K562 (cell line): ENCODE measurements around the gene HNF4A. TPM values are rescaled to one million over a fixed set of nuclear protein-coding genes. Genes with fewer than 3 reads are reported as not detected.

Experiments used
- BRF1 ChIP-seq: IDR thresholded peaks from 3 replicates; pipeline ENCODE4 v1.6.1; 2011; ENCODE audit warnings: borderline replicate concordance, mild to moderate bottlenecking; ENCODE audit not compliant: insufficient read length; ENCODE audit errors: extremely low read depth
- CAMTA2 ChIP-seq: fragments of 250-450 bp; sonication (Bioruptor Pico); conservative IDR thresholded peaks from 2 replicates; pipeline ENCODE4 v1.5.1; 2022
- CREB1 ChIP-seq, 2 experiments: sonication (generic) in 1 of 2; formaldehyde crosslinking in 1 of 2; IDR thresholded peaks; 2 replicates each; pipeline versions ENCODE4 v1.6.1 to v1.8.0; 2012 to 2022; ENCODE audit warnings: inconsistent platforms in 1 of 2, mild to moderate bottlenecking in 1 of 2, missing genetic modification reagents in 1 of 2, moderate library complexity in 1 of 2
- EP300 ChIP-seq: IDR thresholded peaks from 2 replicates; pipeline ENCODE4 v1.6.1; 2012; ENCODE audit warnings: low read length, improper control_type of control experiment
- FOXK2 ChIP-seq, 2 experiments: fragments of 450-650 bp; IDR thresholded peaks in 1 of 2; conservative IDR thresholded peaks in 1 of 2; 2 replicates each; pipeline ENCODE4 v1.6.1; 2016; ENCODE audit warnings: low read depth in 2 of 2, mild to moderate bottlenecking in 1 of 2
- SAFB2 ChIP-seq: fragments of 200-400 bp; formaldehyde crosslinking; IDR thresholded peaks from 2 replicates; pipeline ENCODE4 v1.6.1; 2018; ENCODE audit warnings: borderline replicate concordance, low read length, low read depth, moderate library complexity; ENCODE audit not compliant: severe bottlenecking
- TAL1 ChIP-seq: fragments of 450-650 bp; IDR thresholded peaks from 2 replicates; pipeline ENCODE4 v1.6.1; 2016; ENCODE audit warnings: mild to moderate bottlenecking
- YBX1 ChIP-seq: fragments of 450-650 bp; IDR thresholded peaks from 2 replicates; pipeline ENCODE4 v1.7.1; 2016; ENCODE audit warnings: mild to moderate bottlenecking
- polyA plus RNA-seq, 8 experiments: library from polyadenylated mRNA; depleted of rRNA in 4 of 8; stranded (reverse) in 5 of 8; unstranded in 3 of 8; fragments of >200 nt; fragmentation: Nextera tagmentation in 2 of 8; fragmentation: Illumina TruSeq in 1 of 8; extraction: Ambion mirVana in 2 of 8; extraction: Trizol in 1 of 8; gene quantifications; 2 replicates each; pipeline versions ENCODE4 v1.2.1 to v1.2.3, GENCODE V29; 2011 to 2014; ENCODE audit warnings: inconsistent platforms in 1 of 8, missing spikeins in 1 of 8
- total RNA-seq, 7 experiments: library from RNA; depleted of rRNA in 6 of 7; stranded (reverse); fragments of >200 nt in 6 of 7; fragmentation: Illumina TruSeq in 2 of 7; extraction: Trizol in 2 of 7; gene quantifications; 2 replicates each; pipeline versions ENCODE4 v1.2.1 to v1.2.3, GENCODE V29; 2011 to 2021; ENCODE audit warnings: low replicate concordance in 1 of 7
- TF ChIP-seq, protein P1 (sequence below): fragments of 450-650 bp; IDR thresholded peaks from 2 replicates; pipeline ENCODE4 v1.6.1; 2016
- TF ChIP-seq, protein P2 (sequence below): fragments of 250-450 bp; sonication (Bioruptor Pico); IDR thresholded peaks from 2 replicates; pipeline ENCODE4 v1.8.0; 2022; ENCODE audit warnings: moderate library complexity, mild to moderate bottlenecking, inconsistent platforms
- TF ChIP-seq, protein P3 (sequence below), 2 experiments: fragments of 450-650 bp in 1 of 2; IDR thresholded peaks; 2 replicates each; pipeline ENCODE4 v1.6.1; 2011 to 2017; ENCODE audit warnings: low read depth in 2 of 2, antibody characterized with exemption in 1 of 2, borderline replicate concordance in 1 of 2, low read length in 1 of 2, mild to moderate bottlenecking in 1 of 2, mixed read lengths in 1 of 2; ENCODE audit not compliant: control insufficient read depth in 1 of 2
- TF ChIP-seq, protein P4 (sequence below): sonication (generic); formaldehyde crosslinking; IDR thresholded peaks from 2 replicates; pipeline ENCODE4 v1.8.0; 2022; ENCODE audit warnings: missing genetic modification reagents, mild to moderate bottlenecking, moderate library complexity, borderline replicate concordance
- TF ChIP-seq, protein P5 (sequence below): sonication (generic); formaldehyde crosslinking; IDR thresholded peaks from 2 replicates; pipeline ENCODE4 v1.4.0; 2020; ENCODE audit warnings: mild to moderate bottlenecking, missing genetic modification reagents
- TF ChIP-seq, protein P6 (sequence below): fragments of 450-650 bp; IDR thresholded peaks from 2 replicates; pipeline ENCODE4 v1.6.1; 2016; ENCODE audit warnings: low read depth, mild to moderate bottlenecking, moderate library complexity

HNF4A gene
- total and polyA plus RNA-seq, 9 of the 15 experiments (the other 6 are each of a cell fraction or from before 2014, with no cell fraction given), result 0.03 to 0.27 (median 0.08) TPM; not detected in 5

DNA sequence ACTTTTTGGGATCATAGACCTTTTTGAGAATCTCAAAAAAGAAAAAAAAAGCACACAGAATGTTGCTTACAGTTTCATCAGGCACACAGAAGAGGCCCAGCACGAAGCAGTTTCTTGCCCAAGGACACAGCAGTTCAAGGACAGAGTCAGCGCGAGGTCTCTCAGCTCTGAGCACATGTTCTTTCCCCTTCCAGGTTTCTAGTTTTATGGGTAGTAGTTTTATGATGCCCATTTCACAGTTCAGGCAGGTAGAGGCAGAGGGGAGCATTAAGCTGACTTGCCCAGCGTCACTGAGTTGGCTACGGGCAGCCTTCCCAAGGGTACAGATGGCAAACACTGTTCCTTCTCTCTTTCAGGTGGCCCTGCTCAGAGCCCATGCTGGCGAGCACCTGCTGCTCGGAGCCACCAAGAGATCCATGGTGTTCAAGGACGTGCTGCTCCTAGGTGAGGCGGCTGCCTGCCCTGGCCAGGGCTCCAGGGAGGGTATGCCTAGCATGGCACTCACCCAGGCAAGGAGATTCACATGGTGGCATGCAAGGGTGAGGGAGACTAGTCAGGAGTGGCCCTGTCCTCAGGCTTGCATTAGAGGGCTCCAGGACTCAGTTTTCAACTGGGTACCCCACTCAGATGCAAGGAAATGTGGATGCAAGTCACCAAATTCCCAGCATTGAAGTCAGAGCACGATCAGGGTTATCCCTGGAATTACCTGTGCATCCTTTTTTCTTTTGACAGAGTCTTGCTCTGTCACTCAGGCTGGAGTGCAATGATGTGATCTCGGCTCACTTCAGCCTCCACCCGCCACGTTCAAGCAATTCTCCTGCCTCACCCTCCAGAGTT, 62.8 kb downstream of the HNF4A start (continued):
- TF ChIP-seq, protein P1, sequence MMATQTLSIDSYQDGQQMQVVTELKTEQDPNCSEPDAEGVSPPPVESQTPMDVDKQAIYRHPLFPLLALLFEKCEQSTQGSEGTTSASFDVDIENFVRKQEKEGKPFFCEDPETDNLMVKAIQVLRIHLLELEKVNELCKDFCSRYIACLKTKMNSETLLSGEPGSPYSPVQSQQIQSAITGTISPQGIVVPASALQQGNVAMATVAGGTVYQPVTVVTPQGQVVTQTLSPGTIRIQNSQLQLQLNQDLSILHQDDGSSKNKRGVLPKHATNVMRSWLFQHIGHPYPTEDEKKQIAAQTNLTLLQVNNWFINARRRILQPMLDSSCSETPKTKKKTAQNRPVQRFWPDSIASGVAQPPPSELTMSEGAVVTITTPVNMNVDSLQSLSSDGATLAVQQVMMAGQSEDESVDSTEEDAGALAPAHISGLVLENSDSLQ, result peak; percentile 30; the same call in 1 of the 2 replicates
- TF ChIP-seq CAMTA2 (CRISPR knock-in tag) (no peak), EP300 (peak; percentile 23; the same call in 1 of the 2 replicates), BRF1 (no peak), FOXK2 (conservative IDR thresholded peaks at IDR 0.05 in 1 of 2, IDR thresholded peaks at IDR 0.05 in 1 of 2; ENCODE audit: low read depth in 2 of 2) (no peak), YBX1 (no peak), CREB1 (IDR thresholded peaks at IDR 0.05) (no peak), CREB1 (CRISPR knock-in tag; IDR thresholded peaks at IDR 0.05) (no peak), TAL1 (no peak), SAFB2 (no peak)
- TF ChIP-seq, protein P2, sequence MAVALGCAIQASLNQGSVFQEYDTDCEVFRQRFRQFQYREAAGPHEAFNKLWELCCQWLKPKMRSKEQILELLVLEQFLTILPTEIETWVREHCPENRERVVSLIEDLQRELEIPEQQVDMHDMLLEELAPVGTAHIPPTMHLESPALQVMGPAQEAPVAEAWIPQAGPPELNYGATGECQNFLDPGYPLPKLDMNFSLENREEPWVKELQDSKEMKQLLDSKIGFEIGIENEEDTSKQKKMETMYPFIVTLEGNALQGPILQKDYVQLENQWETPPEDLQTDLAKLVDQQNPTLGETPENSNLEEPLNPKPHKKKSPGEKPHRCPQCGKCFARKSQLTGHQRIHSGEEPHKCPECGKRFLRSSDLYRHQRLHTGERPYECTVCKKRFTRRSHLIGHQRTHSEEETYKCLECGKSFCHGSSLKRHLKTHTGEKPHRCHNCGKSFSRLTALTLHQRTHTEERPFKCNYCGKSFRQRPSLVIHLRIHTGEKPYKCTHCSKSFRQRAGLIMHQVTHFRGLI (CRISPR knock-in tag), result 0 out of 2 replicates have a peak, but pooled peaks have one; percentile 44
- TF ChIP-seq, protein P3, sequence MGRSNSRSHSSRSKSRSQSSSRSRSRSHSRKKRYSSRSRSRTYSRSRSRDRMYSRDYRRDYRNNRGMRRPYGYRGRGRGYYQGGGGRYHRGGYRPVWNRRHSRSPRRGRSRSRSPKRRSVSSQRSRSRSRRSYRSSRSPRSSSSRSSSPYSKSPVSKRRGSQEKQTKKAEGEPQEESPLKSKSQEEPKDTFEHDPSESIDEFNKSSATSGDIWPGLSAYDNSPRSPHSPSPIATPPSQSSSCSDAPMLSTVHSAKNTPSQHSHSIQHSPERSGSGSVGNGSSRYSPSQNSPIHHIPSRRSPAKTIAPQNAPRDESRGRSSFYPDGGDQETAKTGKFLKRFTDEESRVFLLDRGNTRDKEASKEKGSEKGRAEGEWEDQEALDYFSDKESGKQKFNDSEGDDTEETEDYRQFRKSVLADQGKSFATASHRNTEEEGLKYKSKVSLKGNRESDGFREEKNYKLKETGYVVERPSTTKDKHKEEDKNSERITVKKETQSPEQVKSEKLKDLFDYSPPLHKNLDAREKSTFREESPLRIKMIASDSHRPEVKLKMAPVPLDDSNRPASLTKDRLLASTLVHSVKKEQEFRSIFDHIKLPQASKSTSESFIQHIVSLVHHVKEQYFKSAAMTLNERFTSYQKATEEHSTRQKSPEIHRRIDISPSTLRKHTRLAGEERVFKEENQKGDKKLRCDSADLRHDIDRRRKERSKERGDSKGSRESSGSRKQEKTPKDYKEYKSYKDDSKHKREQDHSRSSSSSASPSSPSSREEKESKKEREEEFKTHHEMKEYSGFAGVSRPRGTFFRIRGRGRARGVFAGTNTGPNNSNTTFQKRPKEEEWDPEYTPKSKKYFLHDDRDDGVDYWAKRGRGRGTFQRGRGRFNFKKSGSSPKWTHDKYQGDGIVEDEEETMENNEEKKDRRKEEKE (IDR thresholded peaks at IDR 0.05; ENCODE audit: borderline replicate concordance in 1 of 2, control insufficient read depth in 1 of 2, low read depth in 2 of 2, low read length in 1 of 2), result no peak
- TF ChIP-seq, protein P4, sequence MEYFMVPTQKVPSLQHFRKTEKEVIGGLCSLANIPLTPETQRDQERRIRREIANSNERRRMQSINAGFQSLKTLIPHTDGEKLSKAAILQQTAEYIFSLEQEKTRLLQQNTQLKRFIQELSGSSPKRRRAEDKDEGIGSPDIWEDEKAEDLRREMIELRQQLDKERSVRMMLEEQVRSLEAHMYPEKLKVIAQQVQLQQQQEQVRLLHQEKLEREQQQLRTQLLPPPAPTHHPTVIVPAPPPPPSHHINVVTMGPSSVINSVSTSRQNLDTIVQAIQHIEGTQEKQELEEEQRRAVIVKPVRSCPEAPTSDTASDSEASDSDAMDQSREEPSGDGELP (CRISPR knock-in tag), result no peak
- TF ChIP-seq, protein P5, sequence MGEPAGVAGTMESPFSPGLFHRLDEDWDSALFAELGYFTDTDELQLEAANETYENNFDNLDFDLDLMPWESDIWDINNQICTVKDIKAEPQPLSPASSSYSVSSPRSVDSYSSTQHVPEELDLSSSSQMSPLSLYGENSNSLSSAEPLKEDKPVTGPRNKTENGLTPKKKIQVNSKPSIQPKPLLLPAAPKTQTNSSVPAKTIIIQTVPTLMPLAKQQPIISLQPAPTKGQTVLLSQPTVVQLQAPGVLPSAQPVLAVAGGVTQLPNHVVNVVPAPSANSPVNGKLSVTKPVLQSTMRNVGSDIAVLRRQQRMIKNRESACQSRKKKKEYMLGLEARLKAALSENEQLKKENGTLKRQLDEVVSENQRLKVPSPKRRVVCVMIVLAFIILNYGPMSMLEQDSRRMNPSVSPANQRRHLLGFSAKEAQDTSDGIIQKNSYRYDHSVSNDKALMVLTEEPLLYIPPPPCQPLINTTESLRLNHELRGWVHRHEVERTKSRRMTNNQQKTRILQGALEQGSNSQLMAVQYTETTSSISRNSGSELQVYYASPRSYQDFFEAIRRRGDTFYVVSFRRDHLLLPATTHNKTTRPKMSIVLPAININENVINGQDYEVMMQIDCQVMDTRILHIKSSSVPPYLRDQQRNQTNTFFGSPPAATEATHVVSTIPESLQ (CRISPR knock-in tag), result no peak
- TF ChIP-seq, protein P6, sequence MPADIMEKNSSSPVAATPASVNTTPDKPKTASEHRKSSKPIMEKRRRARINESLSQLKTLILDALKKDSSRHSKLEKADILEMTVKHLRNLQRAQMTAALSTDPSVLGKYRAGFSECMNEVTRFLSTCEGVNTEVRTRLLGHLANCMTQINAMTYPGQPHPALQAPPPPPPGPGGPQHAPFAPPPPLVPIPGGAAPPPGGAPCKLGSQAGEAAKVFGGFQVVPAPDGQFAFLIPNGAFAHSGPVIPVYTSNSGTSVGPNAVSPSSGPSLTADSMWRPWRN, result no peak
